Fibroblast of skin of right quadriceps (primary cell): Measurements from ENCODE around the gene ADSS2.
A peak's percentile ranks its signal among the peaks of the same experiment; 100 is the strongest.

ENCODE experiments used
- DNase-seq: peaks from one replicate; pipeline ENCODE4 v3.0.0-alpha.2; 2013

The ADSS2 gene

GRCh38 chr1:244445320-244446181, 6.2 kb downstream of the ADSS2 start:
- peak; percentile 33 for DNase-seq

GRCh38 chr1:244444854-244445253, 6.9 kb downstream of the ADSS2 start:
- DNase-seq = peak; percentile 21

- DNase-seq = no peak
Measured at GRCh38 chr1:244442850-244443249, 8.9 kb downstream of the ADSS2 start.

GRCh38 chr1:244439391-244440032, 12.2 kb downstream of the ADSS2 start:
- DNase-seq = no peak

- DNase-seq = peak; percentile 58
Measured at GRCh38 chr1:244437086-244437468, 14.6 kb downstream of the ADSS2 start.

- DNase-seq = peak; percentile 39
Measured at GRCh38 chr1:244436336-244437085, 15.2 kb downstream of the ADSS2 start.

- peak; percentile 66 for DNase-seq
Measured at GRCh38 chr1:244435562-244436205, 16.0 kb downstream of the ADSS2 start.

GRCh38 chr1:244431166-244431565, 20.5 kb downstream of the ADSS2 start:
- no peak for DNase-seq

GRCh38 chr1:244429818-244430217, 21.9 kb downstream of the ADSS2 start:
- DNase-seq = no peak

- DNase-seq = no peak
Measured at GRCh38 chr1:244427647-244428046, 24.1 kb downstream of the ADSS2 start.

- DNase-seq = no peak
Measured at GRCh38 chr1:244424649-244425334, 26.9 kb downstream of the ADSS2 start.

GRCh38 chr1:244422174-244422573, 29.5 kb downstream of the ADSS2 start:
- no peak for DNase-seq

- DNase-seq = no peak
Measured at GRCh38 chr1:244419024-244419423, 32.7 kb downstream of the ADSS2 start.

- peak; percentile 42 for DNase-seq
Measured at GRCh38 chr1:244414543-244414942, 37.2 kb downstream of the ADSS2 start.

GRCh38 chr1:244413736-244414135, 38.0 kb downstream of the ADSS2 start:
- DNase-seq = no peak

GRCh38 chr1:244412176-244412575, 39.5 kb downstream of the ADSS2 start:
- no peak for DNase-seq

- DNase-seq = no peak
Measured at GRCh38 chr1:244409701-244410100, 42.0 kb downstream of the ADSS2 start.

GRCh38 chr1:244406337-244406736, 45.4 kb downstream of the ADSS2 start:
- no peak for DNase-seq

- DNase-seq = no peak
Measured at GRCh38 chr1:244405856-244406255, 45.9 kb downstream of the ADSS2 start.

- DNase-seq = no peak
Measured at GRCh38 chr1:244403431-244403830, 48.3 kb downstream of the ADSS2 start.

GRCh38 chr1:244400974-244401373, 50.7 kb downstream of the ADSS2 start:
- no peak for DNase-seq

GRCh38 chr1:244397131-244397530, 54.6 kb downstream of the ADSS2 start:
- no peak for DNase-seq

- no peak for DNase-seq
Measured at GRCh38 chr1:244395965-244396364, 55.7 kb downstream of the ADSS2 start.
